ENCODE data around the gene STPG2.

- no peak for TF ChIP-seq POLR2A (IDR thresholded peaks at IDR 0.05; ENCODE audit: extremely low read depth, insufficient read length)
- TF ChIP-seq, protein P1, sequence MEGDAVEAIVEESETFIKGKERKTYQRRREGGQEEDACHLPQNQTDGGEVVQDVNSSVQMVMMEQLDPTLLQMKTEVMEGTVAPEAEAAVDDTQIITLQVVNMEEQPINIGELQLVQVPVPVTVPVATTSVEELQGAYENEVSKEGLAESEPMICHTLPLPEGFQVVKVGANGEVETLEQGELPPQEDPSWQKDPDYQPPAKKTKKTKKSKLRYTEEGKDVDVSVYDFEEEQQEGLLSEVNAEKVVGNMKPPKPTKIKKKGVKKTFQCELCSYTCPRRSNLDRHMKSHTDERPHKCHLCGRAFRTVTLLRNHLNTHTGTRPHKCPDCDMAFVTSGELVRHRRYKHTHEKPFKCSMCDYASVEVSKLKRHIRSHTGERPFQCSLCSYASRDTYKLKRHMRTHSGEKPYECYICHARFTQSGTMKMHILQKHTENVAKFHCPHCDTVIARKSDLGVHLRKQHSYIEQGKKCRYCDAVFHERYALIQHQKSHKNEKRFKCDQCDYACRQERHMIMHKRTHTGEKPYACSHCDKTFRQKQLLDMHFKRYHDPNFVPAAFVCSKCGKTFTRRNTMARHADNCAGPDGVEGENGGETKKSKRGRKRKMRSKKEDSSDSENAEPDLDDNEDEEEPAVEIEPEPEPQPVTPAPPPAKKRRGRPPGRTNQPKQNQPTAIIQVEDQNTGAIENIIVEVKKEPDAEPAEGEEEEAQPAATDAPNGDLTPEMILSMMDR (IDR thresholded peaks at IDR 0.05; ENCODE audit: low read depth, low read length): no peak
- TF ChIP-seq MAX (IDR thresholded peaks at IDR 0.05; ENCODE audit: low read depth, low read length): no peak
These were observed 330.5 kb downstream of the STPG2 start for GRCh38 chr4:97812768-97813167.

Measured in NB4 (cell line).